HG02870 (cell line): ENCODE measurements around the gene LRP1-AS.

Experiments
- ATAC-seq: cut with Tn5 transposase; IDR thresholded peaks from one replicate; pipeline ENCODE4 v1.9.1; 2021; ENCODE audit warnings: mild to moderate bottlenecking, moderate library complexity; ENCODE audit not compliant: unreplicated experiment

The LRP1-AS gene

DNA sequence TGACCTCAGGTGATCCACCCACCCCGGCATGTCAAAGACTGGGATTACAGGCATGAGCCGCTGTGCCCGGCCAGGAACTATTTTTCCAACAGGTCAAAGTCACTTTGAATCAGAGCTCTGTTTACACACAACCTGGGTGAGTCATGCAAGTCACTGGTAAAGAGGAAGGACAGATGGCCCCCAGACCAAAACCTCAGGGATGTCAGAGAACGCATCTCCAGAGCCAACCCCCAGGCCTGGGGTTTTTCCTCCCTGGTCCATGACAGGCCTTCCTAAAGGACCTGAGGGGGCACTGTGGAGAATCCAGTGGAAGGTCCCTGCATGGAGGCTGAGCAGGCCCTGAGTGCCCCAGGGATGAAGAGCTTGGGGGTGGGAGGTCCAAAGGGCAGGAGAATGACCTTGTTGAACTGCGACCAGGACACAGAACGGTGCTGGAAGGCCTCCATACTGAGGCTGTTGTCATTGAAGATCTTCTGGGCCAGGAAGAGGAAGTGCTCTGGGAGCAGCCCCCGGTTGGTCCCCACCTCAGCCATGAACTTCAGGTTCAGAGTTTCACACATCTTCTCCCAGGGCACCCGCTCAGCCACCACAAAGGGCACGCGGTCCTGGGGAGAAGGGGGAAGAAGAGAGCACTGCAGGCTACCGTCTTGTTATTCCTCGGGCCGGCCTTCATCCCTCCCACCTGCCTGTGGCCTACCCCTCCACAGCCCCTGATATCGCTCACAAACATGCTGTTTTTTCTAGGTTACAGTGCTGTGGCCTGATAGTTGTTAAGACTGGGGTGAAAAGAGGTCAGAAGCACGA is 45.3 kb downstream of the LRP1-AS start:
- no peak for ATAC-seq

DNA sequence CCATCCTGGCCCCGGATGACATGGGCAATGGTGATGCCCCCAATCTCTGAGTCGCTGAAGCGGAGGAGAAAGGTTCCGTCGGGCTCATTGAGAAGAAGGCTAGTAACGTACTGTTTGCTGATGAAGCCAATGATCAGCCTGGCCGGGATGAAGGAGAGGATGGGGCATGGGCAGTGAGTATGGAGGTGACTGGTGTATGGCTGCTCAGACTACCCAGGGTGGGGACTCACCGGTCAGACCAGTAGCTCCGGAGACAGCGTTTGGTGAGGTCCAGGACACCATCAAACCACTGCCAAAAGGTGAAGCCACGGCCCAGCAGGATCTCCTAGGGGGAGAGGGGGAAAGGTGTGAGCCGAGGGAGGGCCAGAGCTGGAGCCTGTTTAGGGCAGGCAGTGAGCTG is 47.7 kb downstream of the LRP1-AS start:
- no peak for ATAC-seq

DNA sequence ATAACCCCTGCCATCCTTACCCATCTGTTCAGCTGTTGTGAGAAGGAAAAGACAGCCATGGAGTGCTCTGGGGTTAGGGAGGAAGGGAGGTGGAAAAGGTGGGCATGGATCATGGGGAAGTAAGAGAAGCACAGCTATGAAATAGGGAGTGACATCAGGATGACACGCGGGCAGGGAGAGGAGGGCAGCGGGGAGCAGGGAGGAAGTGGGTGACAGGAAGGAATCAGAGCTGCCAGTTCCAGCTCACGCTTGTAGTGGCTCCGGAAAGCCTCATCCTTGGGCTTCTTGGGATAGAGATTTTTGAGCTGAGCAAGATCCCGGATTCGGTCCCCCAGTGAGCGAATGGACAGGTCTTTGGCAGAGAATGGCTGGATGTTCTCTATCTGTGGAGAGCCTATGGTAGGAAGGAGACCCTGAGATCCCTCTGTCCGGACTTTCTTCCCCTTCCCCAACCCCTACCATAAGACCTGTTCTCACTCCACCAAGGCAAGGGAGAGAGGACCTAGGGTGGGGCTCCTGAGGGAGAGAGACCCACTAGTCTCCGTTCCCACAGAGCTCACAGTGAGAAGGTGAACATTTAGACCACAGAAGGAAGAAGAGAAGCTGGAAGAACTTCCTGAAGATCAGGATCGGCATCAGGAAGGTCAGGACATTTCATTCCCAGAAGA is 48.2 kb downstream of the LRP1-AS start:
- ATAC-seq = no peak

DNA sequence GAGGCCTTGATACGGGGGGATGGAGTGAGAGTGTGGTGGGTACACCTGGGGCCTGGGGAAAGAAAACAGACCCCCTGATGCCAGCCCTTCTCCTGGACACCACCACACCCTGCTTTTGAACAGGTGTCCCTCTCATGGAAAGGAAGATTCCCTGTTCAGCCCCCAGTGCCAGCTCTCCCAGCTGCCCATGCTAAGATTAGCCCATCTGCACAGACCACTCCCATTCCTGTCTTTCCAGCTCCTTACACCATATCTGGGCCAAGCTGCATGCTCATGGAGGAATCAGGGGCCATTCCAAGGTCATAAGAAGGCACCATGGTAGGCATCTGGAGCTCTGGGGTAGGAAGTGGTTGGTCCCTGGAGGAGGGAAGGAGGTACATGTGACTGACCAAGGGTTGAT is 48.9 kb downstream of the LRP1-AS start:
- ATAC-seq = no peak

DNA sequence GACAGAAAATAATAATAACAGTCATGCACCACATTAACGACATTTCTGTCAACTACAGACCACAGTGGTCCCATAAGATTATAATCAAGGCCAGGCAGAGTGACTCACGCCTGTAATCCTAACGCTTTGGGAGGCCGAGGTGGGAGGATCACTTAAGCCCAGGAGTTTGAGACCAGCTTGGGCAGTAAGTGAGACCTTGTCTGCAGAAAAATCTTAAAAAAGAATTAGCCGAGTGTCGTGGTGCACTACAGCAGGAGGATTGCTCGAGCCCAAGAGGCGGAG is 49.9 kb downstream of the LRP1-AS start:
- no peak for ATAC-seq

DNA sequence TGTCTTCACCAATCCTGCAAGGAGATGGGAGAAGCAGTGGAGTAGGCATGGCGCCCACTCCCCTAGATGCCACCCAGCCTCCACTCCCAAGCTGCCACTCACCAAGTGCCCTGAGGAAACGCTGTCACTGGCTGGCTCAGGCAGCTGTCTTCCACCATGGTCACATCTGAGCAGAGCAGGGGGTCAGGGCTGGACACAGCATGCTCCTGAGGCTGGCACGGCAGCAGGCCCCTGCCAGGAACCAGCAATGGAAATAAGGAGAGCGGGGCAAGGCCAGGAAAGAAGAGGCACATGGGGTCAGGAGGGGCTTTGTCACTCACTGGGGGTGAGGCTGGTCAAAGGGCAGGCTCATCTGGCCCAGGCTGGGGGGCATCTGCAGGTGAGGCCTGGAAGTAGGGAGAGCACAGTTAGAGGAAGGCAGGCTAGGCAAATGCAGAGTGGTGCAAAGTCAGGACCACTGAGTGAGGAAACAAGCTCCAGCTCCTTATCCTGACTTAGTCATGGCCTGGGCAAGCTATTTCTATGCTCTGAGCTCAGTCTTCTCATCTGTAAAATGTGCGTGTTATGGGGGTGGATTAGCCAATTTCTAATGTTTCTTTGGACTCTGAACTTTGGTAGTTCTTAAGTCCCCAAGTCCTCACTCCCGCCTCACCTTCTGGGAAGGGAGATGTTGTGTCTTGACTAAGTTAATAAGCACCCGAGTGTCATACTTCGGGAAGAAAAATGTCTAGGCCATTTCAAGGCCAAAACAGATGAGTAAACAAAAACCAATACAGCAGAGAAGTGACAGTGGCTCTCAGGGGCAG is 50.5 kb downstream of the LRP1-AS start:
- no peak for ATAC-seq

DNA sequence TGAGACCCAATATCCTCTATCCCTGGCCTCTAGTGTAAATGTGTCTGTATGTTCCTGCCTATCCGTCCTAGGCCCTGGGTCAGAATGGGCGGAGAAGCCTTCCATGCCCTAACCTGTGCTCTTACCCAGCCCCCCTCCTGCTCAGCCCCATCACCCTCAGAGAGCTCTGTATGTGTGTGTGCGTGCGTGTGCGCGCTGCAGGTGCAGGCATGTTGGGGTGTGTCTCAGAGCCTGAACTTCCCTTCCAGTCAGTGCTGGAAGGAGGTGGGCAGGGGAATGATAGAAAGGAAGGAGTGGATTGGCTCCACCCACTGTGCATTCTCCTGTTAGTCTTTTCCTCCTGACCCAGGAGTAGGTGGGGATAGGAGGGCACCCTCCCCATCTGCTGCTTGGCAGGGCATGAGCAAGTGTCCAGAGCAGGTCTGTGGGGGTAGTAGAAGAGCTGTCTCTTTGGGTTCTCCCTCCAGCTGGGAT is 51.3 kb downstream of the LRP1-AS start:
- ATAC-seq = no peak

DNA sequence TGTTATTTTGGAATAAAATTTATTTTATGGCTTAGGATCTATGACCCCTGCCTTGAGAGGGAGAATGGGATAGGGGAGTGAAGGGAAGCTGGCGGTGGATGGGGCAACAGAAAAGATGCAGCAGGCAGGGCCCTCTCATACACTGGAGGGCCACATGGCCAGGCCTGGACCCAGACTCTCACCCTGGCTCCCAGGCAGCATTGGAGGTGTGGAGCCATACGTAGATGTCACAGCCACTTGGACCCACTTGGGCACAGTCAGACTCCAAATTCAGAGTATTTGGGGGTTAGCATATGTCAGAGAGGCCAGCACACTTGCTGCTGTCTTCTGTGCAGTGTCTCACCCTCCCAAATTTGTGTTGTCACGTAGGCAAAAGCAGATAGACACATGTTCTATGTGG is 52.0 kb downstream of the LRP1-AS start:
- no peak for ATAC-seq
